K562 (cell line): ENCODE measurements around the gene ATP1A2. TPM values are rescaled to one million over a fixed set of nuclear protein-coding genes. Genes with fewer than 3 reads are reported as not detected.

Experiments used
- BRD4 ChIP-seq: fragments of 200-600 bp; sonication (generic); IDR thresholded peaks from 2 replicates; pipeline ENCODE4 v1.6.1; 2017; ENCODE audit warnings: inconsistent platforms
- EGR1 ChIP-seq: fragments of 450-650 bp; conservative IDR thresholded peaks from 2 replicates; pipeline ENCODE4 v1.6.1; 2017; ENCODE audit warnings: mild to moderate bottlenecking
- FOXJ3 ChIP-seq: sonication (generic); formaldehyde crosslinking; IDR thresholded peaks from 2 replicates; pipeline ENCODE4 v1.4.0; 2020; ENCODE audit warnings: mild to moderate bottlenecking, missing genetic modification reagents
- KDM2B ChIP-seq: fragments of 250-450 bp; sonication (Bioruptor Pico); IDR thresholded peaks from 2 replicates; pipeline ENCODE4 v1.8.0; 2021; ENCODE audit warnings: mild to moderate bottlenecking, moderate library complexity
- NCOA2 ChIP-seq, 2 experiments: fragments of 450-650 bp; IDR thresholded peaks; 2 replicates each; pipeline ENCODE4 v1.6.1; 2018; ENCODE audit warnings: mild to moderate bottlenecking in 2 of 2, moderate library complexity in 1 of 2; ENCODE audit not compliant: partially characterized antibody in 2 of 2
- NFIC ChIP-seq: fragments of 450-650 bp; IDR thresholded peaks from 2 replicates; pipeline ENCODE4 v1.6.1; 2017; ENCODE audit warnings: mild to moderate bottlenecking, inconsistent platforms
- NRF1 ChIP-seq, 2 experiments: fragments of 450-650 bp; IDR thresholded peaks in 1 of 2; conservative IDR thresholded peaks in 1 of 2; 2 replicates each; pipeline ENCODE4 v1.6.1; 2014; ENCODE audit warnings: mild to moderate bottlenecking in 2 of 2
- POLR2B ChIP-seq: fragments of 450-650 bp; IDR thresholded peaks from 2 replicates; pipeline ENCODE4 v1.6.1; 2018; ENCODE audit warnings: low read depth; ENCODE audit not compliant: partially characterized antibody
- RBBP5 ChIP-seq: fragments of 200-600 bp; sonication (generic); IDR thresholded peaks from 2 replicates; pipeline ENCODE4 v1.6.1; 2012; ENCODE audit warnings: borderline replicate concordance, mild to moderate bottlenecking, low read length, control low read depth, inconsistent platforms; ENCODE audit not compliant: insufficient read depth, poor library complexity, severe bottlenecking
- SMARCC2 ChIP-seq: fragments of 450-650 bp; IDR thresholded peaks from 2 replicates; pipeline ENCODE4 v1.6.1; 2017; ENCODE audit warnings: antibody characterized with exemption, moderate library complexity, mild to moderate bottlenecking, low read depth
- SNIP1 ChIP-seq: fragments of 450-650 bp; IDR thresholded peaks from 2 replicates; pipeline ENCODE4 v1.7.1; 2017; ENCODE audit warnings: low read depth, mild to moderate bottlenecking
- SREBF1 ChIP-seq: fragments of 150-350 bp; IDR thresholded peaks from 2 replicates; pipeline ENCODE4 v1.6.1; 2014; ENCODE audit warnings: antibody characterized with exemption, low read depth, low read length, borderline replicate concordance
- STAT5A ChIP-seq: IDR thresholded peaks from 2 replicates; pipeline ENCODE4 v1.6.1; 2012; ENCODE audit warnings: low read length, inconsistent platforms, borderline replicate concordance
- ZBTB17 ChIP-seq: fragments of 450-650 bp; formaldehyde crosslinking; IDR thresholded peaks from 2 replicates; pipeline ENCODE4 v1.4.0; 2020; ENCODE audit warnings: mild to moderate bottlenecking
- ZNF124 ChIP-seq: sonication (generic); formaldehyde crosslinking; IDR thresholded peaks from 2 replicates; pipeline ENCODE4 v1.8.1; 2022; ENCODE audit warnings: missing genetic modification reagents
- ZNF24 ChIP-seq: fragments of 450-650 bp; IDR thresholded peaks from 2 replicates; pipeline ENCODE4 v1.6.1; 2016
- ZNF3 ChIP-seq: fragments of 250-450 bp; sonication (Bioruptor Pico); IDR thresholded peaks from 2 replicates; pipeline ENCODE4 v1.5.0; 2021; ENCODE audit warnings: mild to moderate bottlenecking, moderate library complexity
- polyA plus RNA-seq, 8 experiments: library from polyadenylated mRNA; depleted of rRNA in 4 of 8; stranded (reverse) in 5 of 8; unstranded in 3 of 8; fragments of >200 nt; fragmentation: Nextera tagmentation in 2 of 8; fragmentation: Illumina TruSeq in 1 of 8; extraction: Ambion mirVana in 2 of 8; extraction: Trizol in 1 of 8; gene quantifications; 2 replicates each; pipeline versions ENCODE4 v1.2.1 to v1.2.3, GENCODE V29; 2011 to 2014; ENCODE audit warnings: inconsistent platforms in 1 of 8, missing spikeins in 1 of 8
- total RNA-seq, 7 experiments: library from RNA; depleted of rRNA in 6 of 7; stranded (reverse); fragments of >200 nt in 6 of 7; fragmentation: Illumina TruSeq in 2 of 7; extraction: Trizol in 2 of 7; gene quantifications; 2 replicates each; pipeline versions ENCODE4 v1.2.1 to v1.2.3, GENCODE V29; 2011 to 2021; ENCODE audit warnings: low replicate concordance in 1 of 7
- TF ChIP-seq, protein P1 (sequence below): fragments of 250-450 bp; sonication (Bioruptor Pico); IDR thresholded peaks from 2 replicates; pipeline ENCODE4 v1.5.0; 2020; ENCODE audit warnings: mild to moderate bottlenecking
- TF ChIP-seq, protein P2 (sequence below), 2 experiments: fragments of 450-650 bp; IDR thresholded peaks; 2 replicates each; pipeline ENCODE4 v1.6.1; 2016
- TF ChIP-seq, protein P3 (sequence below): sonication (generic); formaldehyde crosslinking; IDR thresholded peaks from 2 replicates; pipeline ENCODE4 v1.8.0; 2023; ENCODE audit warnings: mild to moderate bottlenecking, missing genetic modification reagents
- TF ChIP-seq, protein P4 (sequence below): sonication (generic); formaldehyde crosslinking; IDR thresholded peaks from 2 replicates; pipeline ENCODE4 v1.8.0; 2023; ENCODE audit warnings: mild to moderate bottlenecking, missing genetic modification reagents

The ATP1A2 gene
- total and polyA plus RNA-seq, 9 of the 15 experiments (the other 6 are each of a cell fraction or from before 2014, with no cell fraction given) = 0.04 to 0.11 (median 0.09) TPM; not detected in 6

DNA sequence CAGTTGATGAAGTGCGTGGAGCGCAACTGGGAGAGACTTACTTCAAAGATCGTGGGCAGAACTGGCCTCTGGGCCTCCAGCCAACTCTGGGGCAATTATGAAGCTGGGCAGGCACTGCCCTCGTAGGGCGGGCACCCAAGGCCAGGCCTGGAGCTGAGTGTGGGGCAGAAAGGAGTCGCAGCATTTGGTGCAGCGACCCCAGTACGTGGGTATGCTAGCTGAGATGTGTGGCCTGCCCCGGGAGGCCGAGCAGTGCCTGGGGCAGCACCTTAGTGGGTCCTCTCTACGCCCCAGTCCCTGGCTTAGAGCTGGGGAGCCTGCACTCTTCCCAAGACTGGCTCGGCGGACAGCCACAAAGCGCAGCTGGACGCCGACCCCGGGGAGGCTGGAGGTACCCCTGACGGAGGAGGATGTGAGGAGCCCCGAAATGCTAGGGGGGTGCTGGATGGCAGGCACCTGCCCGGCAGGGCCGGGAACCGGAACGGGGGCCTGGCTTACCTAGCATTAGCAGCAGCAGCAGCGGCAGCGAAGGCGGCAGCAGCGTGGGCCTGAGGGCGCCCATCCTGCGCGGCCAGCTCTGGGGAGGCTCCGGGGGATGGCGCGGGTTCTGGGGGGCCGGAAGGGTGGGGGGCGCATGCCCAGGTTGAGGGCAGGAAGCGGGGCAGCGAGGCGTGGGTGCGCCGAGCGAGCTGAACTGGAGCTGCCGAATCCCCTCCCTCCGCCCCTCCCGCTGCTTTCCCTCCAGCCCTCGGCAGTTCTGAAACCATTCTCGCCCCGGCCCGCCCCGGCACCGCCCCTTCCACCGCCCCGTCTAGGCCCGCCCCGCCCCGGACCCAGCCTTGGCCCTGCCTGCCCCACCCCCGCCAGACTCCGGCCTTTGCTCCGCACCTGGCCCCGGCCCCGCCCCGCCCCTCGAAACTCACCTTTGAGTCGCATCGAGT, 17.4 kb upstream of the ATP1A2 start, which contains the start of gene IGSF8 (continued):
- TF ChIP-seq, protein P1, sequence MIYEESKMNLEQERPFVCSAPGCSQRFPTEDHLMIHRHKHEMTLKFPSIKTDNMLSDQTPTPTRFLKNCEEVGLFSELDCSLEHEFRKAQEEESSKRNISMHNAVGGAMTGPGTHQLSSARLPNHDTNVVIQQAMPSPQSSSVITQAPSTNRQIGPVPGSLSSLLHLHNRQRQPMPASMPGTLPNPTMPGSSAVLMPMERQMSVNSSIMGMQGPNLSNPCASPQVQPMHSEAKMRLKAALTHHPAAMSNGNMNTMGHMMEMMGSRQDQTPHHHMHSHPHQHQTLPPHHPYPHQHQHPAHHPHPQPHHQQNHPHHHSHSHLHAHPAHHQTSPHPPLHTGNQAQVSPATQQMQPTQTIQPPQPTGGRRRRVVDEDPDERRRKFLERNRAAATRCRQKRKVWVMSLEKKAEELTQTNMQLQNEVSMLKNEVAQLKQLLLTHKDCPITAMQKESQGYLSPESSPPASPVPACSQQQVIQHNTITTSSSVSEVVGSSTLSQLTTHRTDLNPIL (CRISPR knock-in tag) = no peak
- TF ChIP-seq ZBTB17 (CRISPR knock-in tag) = no peak
- TF ChIP-seq POLR2B = no peak
- TF ChIP-seq, protein P2, sequence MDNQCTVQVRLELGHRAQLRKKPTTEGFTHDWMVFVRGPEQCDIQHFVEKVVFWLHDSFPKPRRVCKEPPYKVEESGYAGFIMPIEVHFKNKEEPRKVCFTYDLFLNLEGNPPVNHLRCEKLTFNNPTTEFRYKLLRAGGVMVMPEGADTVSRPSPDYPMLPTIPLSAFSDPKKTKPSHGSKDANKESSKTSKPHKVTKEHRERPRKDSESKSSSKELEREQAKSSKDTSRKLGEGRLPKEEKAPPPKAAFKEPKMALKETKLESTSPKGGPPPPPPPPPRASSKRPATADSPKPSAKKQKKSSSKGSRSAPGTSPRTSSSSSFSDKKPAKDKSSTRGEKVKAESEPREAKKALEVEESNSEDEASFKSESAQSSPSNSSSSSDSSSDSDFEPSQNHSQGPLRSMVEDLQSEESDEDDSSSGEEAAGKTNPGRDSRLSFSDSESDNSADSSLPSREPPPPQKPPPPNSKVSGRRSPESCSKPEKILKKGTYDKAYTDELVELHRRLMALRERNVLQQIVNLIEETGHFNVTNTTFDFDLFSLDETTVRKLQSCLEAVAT (IDR thresholded peaks at IDR 0.05) = no peak
- no peak for TF ChIP-seq BRD4
- no peak for TF ChIP-seq NFIC
- TF ChIP-seq NCOA2 (IDR thresholded peaks at IDR 0.05; ENCODE audit: partially characterized antibody in 2 of 2) = no peak
- TF ChIP-seq EGR1 = peak; percentile 31
- TF ChIP-seq, protein P3, sequence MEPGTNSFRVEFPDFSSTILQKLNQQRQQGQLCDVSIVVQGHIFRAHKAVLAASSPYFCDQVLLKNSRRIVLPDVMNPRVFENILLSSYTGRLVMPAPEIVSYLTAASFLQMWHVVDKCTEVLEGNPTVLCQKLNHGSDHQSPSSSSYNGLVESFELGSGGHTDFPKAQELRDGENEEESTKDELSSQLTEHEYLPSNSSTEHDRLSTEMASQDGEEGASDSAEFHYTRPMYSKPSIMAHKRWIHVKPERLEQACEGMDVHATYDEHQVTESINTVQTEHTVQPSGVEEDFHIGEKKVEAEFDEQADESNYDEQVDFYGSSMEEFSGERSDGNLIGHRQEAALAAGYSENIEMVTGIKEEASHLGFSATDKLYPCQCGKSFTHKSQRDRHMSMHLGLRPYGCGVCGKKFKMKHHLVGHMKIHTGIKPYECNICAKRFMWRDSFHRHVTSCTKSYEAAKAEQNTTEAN (CRISPR knock-in tag) = no peak
- TF ChIP-seq SREBF1 = no peak
- no peak for TF ChIP-seq KDM2B (CRISPR knock-in tag)
- no peak for TF ChIP-seq ZNF24
- TF ChIP-seq, protein P4, sequence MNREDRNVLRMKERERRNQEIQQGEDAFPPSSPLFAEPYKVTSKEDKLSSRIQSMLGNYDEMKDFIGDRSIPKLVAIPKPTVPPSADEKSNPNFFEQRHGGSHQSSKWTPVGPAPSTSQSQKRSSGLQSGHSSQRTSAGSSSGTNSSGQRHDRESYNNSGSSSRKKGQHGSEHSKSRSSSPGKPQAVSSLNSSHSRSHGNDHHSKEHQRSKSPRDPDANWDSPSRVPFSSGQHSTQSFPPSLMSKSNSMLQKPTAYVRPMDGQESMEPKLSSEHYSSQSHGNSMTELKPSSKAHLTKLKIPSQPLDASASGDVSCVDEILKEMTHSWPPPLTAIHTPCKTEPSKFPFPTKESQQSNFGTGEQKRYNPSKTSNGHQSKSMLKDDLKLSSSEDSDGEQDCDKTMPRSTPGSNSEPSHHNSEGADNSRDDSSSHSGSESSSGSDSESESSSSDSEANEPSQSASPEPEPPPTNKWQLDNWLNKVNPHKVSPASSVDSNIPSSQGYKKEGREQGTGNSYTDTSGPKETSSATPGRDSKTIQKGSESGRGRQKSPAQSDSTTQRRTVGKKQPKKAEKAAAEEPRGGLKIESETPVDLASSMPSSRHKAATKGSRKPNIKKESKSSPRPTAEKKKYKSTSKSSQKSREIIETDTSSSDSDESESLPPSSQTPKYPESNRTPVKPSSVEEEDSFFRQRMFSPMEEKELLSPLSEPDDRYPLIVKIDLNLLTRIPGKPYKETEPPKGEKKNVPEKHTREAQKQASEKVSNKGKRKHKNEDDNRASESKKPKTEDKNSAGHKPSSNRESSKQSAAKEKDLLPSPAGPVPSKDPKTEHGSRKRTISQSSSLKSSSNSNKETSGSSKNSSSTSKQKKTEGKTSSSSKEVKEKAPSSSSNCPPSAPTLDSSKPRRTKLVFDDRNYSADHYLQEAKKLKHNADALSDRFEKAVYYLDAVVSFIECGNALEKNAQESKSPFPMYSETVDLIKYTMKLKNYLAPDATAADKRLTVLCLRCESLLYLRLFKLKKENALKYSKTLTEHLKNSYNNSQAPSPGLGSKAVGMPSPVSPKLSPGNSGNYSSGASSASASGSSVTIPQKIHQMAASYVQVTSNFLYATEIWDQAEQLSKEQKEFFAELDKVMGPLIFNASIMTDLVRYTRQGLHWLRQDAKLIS (CRISPR knock-in tag) = no peak
- TF ChIP-seq ZNF3 (CRISPR knock-in tag) = no peak
- TF ChIP-seq SMARCC2 = no peak
- TF ChIP-seq STAT5A = no peak
- no peak for TF ChIP-seq SNIP1
- no peak for TF ChIP-seq FOXJ3
- peak; percentile 32 to 35 for TF ChIP-seq NRF1 (conservative IDR thresholded peaks at IDR 0.05 in 1 of 2, IDR thresholded peaks at IDR 0.05 in 1 of 2)
- no peak for TF ChIP-seq ZNF124 (CRISPR knock-in tag)
- TF ChIP-seq RBBP5 = peak; percentile 41
